HepG2 (cell line): ENCODE data around the gene CLPSL2. TPM values are rescaled to one million over a fixed set of nuclear protein-coding genes. Genes with fewer than 3 reads are reported as not detected.

Experiments
- ATF2 ChIP-seq: sonication (generic); formaldehyde crosslinking; IDR thresholded peaks from 2 replicates; pipeline ENCODE4 v1.4.0; 2020; ENCODE audit warnings: missing genetic modification reagents
- HOMEZ ChIP-seq: IDR thresholded peaks from 2 replicates; pipeline ENCODE4 v1.6.1; 2016; ENCODE audit warnings: low read depth
- IKZF4 ChIP-seq: sonication (generic); formaldehyde crosslinking; IDR thresholded peaks from 2 replicates; pipeline ENCODE4 v1.5.1; 2020; ENCODE audit warnings: borderline replicate concordance, mild to moderate bottlenecking, low read depth, missing genetic modification reagents; ENCODE audit errors: not compliant biosample characterization
- IKZF5 ChIP-seq: IDR thresholded peaks from 2 replicates; pipeline ENCODE4 v1.6.1; 2018; ENCODE audit warnings: missing genetic modification reagents, mild to moderate bottlenecking, missing compliant biosample characterization
- YY1 ChIP-seq: IDR thresholded peaks from 2 replicates; pipeline ENCODE4 v1.6.1; 2011; ENCODE audit warnings: low read length, low read depth, moderate library complexity, mild to moderate bottlenecking; ENCODE audit not compliant: insufficient read depth, insufficient replicate concordance
- ZBTB40 ChIP-seq, 2 experiments: fragments of 450-650 bp in 1 of 2; sonication (generic) in 1 of 2; formaldehyde crosslinking in 1 of 2; IDR thresholded peaks; 2 replicates each; pipeline versions ENCODE4 v1.6.1 to v1.8.0; 2016 to 2022; ENCODE audit warnings: antibody characterized with exemption in 1 of 2, mild to moderate bottlenecking in 1 of 2, missing genetic modification reagents in 1 of 2
- ZNF101 ChIP-seq: sonication (generic); formaldehyde crosslinking; IDR thresholded peaks from 2 replicates; pipeline ENCODE4 v1.4.0; 2020; ENCODE audit warnings: mild to moderate bottlenecking, low read depth, missing genetic modification reagents, borderline replicate concordance
- ZNF274 ChIP-seq: sonication (generic); formaldehyde crosslinking; IDR thresholded peaks from 2 replicates; pipeline ENCODE4 v1.5.1; 2020; ENCODE audit warnings: mild to moderate bottlenecking, missing genetic modification reagents
- ZNF383 ChIP-seq: sonication (generic); formaldehyde crosslinking; IDR thresholded peaks from 2 replicates; pipeline ENCODE4 v1.4.0; 2020; ENCODE audit warnings: missing genetic modification reagents, mild to moderate bottlenecking, borderline replicate concordance
- ZNF547 ChIP-seq: sonication (generic); formaldehyde crosslinking; IDR thresholded peaks from 2 replicates; pipeline ENCODE4 v1.5.1; 2020; ENCODE audit warnings: mild to moderate bottlenecking, missing genetic modification reagents
- polyA plus RNA-seq, 8 experiments: library from polyadenylated mRNA; depleted of rRNA in 3 of 8; stranded (reverse) in 7 of 8; unstranded in 1 of 8; fragments of >200 nt; fragmentation: Illumina TruSeq in 4 of 8; extraction: Trizol in 4 of 8; gene quantifications; 2 replicates each; pipeline versions ENCODE4 v1.2.1 to v1.2.3, GENCODE V29; 2011 to 2016; ENCODE audit warnings: low read depth in 4 of 8, missing spikeins in 1 of 8, mixed read lengths in 1 of 8; ENCODE audit not compliant: insufficient read depth in 1 of 8
- total RNA-seq, 5 experiments: library from RNA; depleted of rRNA; stranded (reverse); fragments of >200 nt; fragmentation: Illumina TruSeq; extraction: Trizol; gene quantifications; 2 replicates each; pipeline ENCODE4 v1.2.3, GENCODE V29; 2016; ENCODE audit warnings: low read depth in 1 of 5
- TF ChIP-seq, protein P1 (sequence below): sonication (generic); formaldehyde crosslinking; conservative IDR thresholded peaks from 2 replicates; pipeline ENCODE4 v1.4.0; 2020; ENCODE audit warnings: missing genetic modification reagents

Gene CLPSL2
- total and polyA plus RNA-seq, 2 of the 13 experiments (the other 11 are each of a cell fraction or from before 2014, with no cell fraction given), result not detected

- no peak for TF ChIP-seq ZBTB40 (IDR thresholded peaks at IDR 0.05)
- peak; percentile 60 for TF ChIP-seq ZBTB40 (CRISPR knock-in tag; IDR thresholded peaks at IDR 0.05)
- peak; percentile 90; the same call in 1 of the 2 replicates for TF ChIP-seq IKZF5
- TF ChIP-seq ZNF274 (CRISPR knock-in tag), result peak; percentile 89
- TF ChIP-seq IKZF4 (CRISPR knock-in tag), result peak; percentile 40
- TF ChIP-seq ZNF101 (CRISPR knock-in tag), result no peak
- peak; percentile 56 for TF ChIP-seq YY1
- TF ChIP-seq ATF2, result peak; percentile 80; the same call in 1 of the 2 replicates
- TF ChIP-seq, protein P1, sequence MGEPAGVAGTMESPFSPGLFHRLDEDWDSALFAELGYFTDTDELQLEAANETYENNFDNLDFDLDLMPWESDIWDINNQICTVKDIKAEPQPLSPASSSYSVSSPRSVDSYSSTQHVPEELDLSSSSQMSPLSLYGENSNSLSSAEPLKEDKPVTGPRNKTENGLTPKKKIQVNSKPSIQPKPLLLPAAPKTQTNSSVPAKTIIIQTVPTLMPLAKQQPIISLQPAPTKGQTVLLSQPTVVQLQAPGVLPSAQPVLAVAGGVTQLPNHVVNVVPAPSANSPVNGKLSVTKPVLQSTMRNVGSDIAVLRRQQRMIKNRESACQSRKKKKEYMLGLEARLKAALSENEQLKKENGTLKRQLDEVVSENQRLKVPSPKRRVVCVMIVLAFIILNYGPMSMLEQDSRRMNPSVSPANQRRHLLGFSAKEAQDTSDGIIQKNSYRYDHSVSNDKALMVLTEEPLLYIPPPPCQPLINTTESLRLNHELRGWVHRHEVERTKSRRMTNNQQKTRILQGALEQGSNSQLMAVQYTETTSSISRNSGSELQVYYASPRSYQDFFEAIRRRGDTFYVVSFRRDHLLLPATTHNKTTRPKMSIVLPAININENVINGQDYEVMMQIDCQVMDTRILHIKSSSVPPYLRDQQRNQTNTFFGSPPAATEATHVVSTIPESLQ (CRISPR knock-in tag), result no peak
- TF ChIP-seq ZNF547, result peak; percentile 37; the same call in 1 of the 2 replicates
- no peak for TF ChIP-seq ZNF383 (CRISPR knock-in tag)
- 0 out of 2 replicates have a peak, but pooled peaks have one; percentile 56 for TF ChIP-seq HOMEZ
Measured at GRCh38 chr6:35731736-35732532, 44.5 kb upstream of the CLPSL2 start (continued).
